ENCODE data around the gene RAB27A. TPM values are rescaled to one million over a fixed set of nuclear protein-coding genes. Genes with fewer than 3 reads are reported as not detected.
"Not testable (repeated sequence)": the region's sequence is repeated elsewhere in the genome, so short reads cannot be mapped to it uniquely, and the experiment has no call there.

RAB27A gene
- total RNA-seq, 1 donor from 2014 or later = 9.5 TPM

DNA sequence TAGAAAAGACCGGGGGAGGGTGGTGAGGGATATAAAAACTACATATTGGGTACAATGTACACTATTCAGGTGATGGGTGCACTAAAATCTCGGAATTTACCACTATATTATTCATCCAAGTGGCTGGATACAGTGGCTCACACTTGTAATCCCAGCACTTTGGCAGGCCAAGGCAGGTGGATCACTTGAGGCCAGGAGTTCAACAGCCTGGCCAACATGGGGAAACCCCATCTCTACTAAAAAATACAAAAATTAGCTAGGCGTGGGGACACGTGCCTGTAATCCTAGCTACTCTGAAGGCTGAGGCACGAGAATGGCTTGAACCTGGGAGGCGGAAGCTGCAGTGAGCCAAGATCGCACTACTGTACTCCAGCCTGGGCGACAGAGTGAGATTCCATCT, 37.4 kb downstream of the RAB27A start:
- DNase-seq (ENCODE audit: low read depth in 2 of 2) = not testable (repeated sequence)

DNA sequence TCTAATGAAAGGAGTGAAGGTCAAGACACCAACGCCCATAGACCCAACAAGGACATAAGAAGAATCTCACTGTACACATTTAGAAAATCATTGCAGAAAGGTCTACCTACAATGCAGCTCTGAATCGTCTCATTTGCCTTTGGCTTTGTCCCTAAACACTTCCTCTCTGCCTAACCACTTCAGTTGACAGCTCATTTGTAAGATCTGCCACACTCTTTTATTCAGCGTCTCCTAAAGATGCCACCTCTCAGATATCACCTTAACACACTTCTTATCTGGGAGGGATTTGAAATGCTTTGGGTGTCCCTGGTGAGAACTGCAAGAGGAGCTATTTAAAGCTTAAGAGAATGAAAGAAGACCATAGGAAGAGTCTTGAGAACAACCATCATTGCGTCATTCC, 38.7 kb downstream of the RAB27A start:
- DNase-seq (ENCODE audit: low read depth in 2 of 2) = no peak

DNA sequence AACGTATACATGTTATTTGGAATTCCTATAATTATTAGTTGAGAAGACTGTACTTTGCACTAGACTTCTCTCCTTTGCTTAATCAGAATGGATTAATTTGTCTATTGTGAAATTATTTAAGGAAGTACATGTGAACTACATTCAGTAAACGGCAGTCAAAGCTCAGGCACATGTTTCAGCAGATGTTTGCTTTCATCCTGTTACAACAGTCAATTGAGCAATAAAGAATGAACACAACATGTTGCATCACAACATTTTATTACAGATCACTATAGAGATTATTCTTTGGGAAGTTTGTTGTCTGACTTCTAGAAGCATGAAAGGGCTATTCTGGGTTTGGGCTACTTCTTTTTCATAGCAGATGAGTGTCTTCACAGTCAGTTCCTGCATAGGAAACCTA, 39.2 kb downstream of the RAB27A start:
- DNase-seq (ENCODE audit: low read depth in 2 of 2) = no peak

DNA sequence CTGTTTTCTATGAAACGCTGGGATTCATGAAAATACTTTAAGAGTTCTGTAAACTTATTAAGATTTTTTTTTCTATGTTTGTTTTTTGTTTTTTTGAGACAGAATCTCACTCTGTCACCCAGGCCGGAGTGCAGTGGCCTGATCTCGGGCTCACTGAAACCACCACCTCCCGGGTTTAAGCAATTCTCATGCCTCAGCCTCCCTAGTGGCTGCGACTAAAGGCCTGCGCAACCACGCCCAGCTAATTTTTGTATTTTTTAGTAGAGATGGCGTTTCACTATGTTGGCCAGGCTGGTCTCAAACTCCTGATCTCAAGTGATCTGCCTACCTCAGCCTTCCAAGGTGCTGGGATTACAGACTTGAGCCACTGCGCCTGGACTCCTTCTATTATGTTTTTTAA, 39.7 kb downstream of the RAB27A start:
- DNase-seq (ENCODE audit: low read depth in 2 of 2) = not testable (repeated sequence)

DNA sequence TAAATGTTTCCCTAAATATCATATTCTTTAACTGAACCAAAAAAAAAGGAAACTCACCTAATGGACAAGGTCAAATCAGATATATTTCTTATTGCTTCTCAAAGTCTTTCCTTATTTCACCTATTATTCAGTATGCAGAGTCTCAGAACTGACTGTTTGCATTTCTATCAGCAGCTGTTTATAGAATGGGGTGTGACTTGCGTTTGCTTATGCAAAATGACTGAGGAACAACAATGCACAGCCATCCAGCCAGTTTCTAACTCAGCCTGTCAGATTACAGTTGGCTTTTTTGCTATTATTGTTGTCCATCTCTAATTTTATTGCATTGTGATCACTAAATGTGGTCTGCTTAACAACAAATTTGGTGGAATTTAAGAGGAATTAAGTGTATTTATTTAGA, 40.7 kb downstream of the RAB27A start:
- no peak for DNase-seq (ENCODE audit: low read depth in 2 of 2)

DNA sequence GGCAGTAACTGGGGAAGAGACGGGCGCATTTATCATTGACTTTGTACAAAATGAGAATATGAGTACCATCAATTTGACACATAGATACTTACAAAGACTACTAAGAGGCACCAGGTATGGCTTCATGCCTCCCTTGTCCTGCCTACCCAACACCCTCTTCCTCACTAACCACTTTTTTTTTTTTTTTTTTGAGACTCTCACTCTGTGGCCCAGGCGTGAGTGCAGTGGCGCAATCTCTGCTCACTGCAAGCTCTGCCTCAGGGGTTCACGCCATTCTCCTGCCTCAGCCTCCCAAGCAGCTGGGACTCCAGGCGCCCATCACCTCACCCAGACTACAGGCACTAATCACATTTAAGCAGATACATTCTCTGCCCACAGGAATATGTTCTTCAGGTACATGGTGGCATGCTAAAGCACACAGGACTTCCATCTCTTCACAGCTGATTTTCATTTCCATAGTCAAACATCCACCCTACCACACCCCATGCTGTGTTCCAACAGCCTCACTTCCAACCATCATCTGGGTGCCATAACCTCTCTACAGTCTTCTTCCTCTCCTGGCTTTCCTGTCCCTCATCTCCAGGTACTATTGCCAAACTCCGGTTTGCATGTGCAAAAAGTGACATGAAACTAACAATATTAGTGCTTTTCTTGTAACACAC, 41.7 kb downstream of the RAB27A start:
- no peak for DNase-seq (ENCODE audit: low read depth in 2 of 2)

DNA sequence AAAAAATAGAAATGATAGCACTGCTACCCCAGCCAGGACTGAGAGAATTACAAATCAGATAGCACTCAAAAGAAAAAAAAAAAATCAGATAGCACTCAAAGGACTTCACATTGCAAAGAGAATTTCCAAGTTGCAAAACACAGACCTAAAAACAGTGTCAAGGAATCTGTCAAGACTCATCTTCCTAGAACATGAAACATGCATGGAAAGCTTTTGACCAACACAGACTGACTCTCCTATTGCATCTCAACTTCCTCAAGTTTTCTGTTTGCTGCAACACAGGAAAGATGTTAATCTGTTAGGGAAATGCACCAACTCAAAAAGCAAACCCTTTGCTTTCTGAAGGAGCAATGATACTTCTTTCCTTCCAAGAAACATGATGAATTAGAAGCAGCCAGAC, 42.3 kb downstream of the RAB27A start:
- no peak for DNase-seq (ENCODE audit: low read depth in 2 of 2)

DNA sequence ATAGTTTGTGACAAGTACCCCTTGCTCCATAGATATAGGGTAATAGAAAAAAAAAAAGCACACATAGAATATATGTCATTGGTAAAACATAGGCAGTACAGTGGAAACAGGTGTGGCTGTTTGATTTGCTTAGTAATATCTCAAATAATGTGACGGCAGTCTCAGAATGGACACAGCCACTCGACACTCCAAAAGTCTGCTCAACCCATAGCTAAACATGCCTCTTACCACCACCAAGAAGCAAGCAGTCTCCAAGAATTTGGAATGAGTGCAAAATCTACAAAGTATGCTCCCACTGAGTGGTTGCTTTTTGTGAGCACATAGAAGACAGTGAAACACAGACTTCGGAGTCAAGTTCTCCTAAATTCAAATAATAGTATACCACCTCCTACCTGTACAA, 43.0 kb downstream of the RAB27A start:
- DNase-seq (ENCODE audit: low read depth in 2 of 2) = no peak

DNA sequence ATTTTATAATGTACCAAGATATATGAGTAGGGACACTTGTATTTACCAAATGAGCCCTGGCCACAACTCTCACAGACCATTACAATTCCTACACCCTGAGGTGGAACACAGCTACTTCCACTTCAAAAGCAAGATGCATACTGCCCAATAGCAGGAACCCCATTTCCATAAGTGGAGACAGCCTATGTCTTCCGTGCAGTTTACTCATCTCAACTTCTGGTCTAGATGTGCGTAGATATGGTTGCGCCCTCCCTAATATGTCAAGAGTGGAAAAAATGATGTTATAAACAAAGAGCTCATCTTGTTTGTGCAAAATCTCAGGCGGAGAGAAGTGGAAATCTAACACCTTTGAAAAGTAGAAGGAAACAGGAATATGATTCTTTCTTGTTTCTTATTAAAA, 44.6 kb downstream of the RAB27A start:
- no peak for DNase-seq (ENCODE audit: low read depth in 2 of 2)

DNA sequence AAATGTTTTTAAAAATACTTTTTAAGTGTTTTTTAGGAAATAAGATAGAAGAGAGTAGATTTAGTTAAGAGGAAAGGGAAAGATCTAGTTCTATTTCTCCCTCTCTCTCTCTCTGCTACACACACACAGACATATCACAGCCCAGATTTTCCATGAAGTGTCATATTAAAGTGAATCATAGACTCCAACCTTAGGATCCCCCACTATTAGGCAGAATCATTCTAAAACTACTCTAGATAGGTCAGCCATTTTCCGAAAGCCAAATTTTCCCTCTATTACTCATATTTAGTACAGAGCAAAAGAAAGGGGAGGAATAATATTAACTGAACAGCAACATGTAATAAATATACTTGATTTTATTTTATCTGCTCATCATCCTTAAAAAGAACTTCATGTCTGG, 47.7 kb downstream of the RAB27A start:
- peak in 1 of 2 donors; percentile 36 for DNase-seq (ENCODE audit: low read depth in 2 of 2)

DNA sequence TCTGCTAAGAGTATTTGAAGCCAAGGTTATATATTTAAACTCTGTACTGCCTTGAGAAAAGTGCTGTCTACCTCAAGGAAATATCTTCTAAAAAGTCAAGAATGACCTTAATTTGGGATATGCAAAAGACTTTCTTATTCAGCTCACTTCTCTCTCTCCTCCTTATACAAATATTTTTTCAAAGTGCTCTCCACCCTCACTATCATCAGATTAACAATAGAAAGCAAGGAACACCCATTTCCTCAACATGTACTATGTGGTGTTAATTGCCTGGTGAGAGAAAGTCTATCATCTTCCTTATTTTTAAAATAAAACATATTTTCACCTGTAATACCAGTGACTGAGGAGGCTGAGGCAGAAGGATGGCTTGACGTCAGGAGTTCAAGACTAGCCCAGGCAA, 48.4 kb downstream of the RAB27A start:
- DNase-seq (ENCODE audit: low read depth in 2 of 2) = no peak

DNA sequence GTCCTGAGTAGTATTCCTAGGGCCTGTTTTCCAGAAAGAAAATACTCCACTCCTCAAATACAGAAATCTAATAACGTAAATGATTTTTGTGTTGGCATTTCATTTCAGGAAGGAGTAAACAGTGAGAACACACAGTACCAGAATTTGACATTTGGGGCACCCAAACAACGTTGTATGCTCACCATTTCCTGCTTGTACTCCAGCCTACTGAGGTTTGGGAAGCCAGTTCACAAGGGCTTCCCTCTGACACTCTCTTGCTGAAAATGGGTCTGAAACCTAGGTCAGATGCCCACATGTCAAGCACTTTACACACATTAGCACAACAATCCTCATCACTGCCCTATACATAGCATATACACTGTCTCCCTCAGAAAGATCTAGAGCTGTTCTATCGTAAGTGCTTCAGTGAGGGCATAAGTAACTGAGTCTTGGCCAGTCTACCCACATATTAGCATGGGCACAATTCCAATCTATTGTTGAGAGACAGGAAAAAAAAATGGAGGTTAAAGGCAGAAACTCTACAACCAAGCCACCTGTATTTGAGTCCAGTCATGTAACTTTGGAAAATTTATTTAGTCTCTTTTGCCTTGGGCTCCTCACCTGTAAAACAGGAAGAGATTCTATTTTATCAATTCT, 49.4 kb downstream of the RAB27A start:
- peak; percentile 50 to 51 for DNase-seq (ENCODE audit: low read depth in 2 of 2)

DNA sequence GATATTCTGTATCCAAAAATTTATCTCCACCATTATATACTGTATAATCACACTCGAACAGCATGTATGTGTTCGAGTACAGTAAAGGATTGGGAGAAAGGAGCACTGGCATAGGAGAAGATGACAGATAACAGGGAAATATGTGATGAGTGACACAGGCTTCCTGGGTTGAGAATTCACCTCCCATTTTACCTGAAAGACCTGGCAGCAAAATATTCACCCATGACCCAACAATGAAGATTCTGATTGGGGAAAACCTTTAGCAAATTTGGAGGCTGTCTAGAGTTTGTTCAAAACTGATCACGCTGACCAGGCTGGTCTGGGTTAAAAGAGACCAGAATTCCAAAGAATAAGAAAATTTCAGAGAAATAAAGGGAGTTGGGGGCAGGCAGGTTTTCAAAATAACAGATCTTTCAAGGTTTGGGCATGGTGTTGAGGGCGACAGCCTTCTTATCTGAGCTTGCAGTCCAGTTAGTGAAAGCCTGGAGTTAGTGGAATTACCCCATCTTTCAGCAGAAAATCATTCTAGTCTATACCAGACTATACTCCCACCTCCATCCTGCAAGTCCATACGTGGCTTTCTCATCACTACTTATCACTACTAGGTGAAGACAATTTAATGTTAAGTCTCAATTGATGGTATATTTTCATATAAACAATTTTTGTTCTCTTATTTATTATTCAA, 50.0 kb downstream of the RAB27A start:
- no peak for DNase-seq (ENCODE audit: low read depth in 2 of 2)

DNA sequence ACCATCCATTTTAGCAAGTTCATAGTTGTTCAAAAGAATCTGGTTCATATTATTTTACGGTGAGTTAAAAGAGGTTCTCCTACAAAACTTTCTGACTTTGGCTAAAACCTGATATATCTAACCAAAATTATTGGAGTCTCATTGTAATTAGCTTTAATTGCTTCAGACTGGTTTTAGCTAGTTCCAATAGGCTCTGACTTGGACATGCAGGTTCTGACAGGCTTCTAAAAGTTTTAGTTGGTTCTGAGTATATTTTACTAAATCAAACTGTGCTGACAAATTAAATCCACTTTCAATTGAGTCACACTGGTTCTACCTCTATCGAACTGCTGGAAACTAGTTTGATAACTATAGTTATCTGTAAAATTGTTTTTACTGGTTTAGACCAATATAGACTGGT, 50.7 kb downstream of the RAB27A start:
- DNase-seq (ENCODE audit: low read depth in 2 of 2) = no peak

DNA sequence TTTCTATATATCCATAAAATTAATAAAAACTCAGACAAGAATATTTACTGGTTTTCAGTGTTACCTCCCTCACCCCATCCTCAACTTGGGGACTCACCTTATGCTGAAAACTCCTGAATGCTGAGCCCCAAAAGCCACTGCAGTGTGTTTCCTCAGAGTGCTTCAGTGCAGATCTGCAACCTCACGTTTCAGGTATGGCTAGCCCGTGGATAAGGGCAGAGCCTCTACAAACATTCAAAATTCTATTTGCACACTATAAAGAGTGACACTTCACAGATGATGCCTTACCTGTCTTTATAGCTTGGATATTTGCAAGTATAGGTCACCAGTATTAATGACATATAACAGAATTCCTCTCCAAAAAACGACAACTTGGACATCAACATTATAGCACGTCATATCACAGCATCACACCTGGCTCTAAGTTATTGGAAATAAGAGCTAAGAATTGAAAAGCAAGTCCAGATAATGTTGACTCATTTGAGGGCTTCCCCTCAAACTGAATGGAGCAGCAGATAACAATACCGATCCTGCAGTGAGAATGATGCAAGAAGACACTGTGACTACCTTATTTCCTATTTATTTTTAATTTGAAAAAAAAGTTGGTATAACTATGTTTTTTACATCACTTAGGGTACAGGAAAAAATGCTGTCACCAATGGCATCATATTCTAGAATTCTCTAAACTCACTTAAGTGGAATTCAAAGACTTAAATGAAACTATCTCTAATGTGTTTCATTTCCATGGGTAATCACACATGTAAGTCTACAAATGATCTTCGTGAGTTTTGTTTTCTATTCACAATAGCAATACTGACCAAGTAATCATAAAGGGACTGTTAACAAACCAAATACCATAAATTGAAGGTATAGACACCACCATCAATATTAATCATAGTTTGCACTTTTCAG, 52.1 kb downstream of the RAB27A start:
- peak in 1 of 2 donors; percentile 15 for DNase-seq (ENCODE audit: low read depth in 2 of 2)

DNA sequence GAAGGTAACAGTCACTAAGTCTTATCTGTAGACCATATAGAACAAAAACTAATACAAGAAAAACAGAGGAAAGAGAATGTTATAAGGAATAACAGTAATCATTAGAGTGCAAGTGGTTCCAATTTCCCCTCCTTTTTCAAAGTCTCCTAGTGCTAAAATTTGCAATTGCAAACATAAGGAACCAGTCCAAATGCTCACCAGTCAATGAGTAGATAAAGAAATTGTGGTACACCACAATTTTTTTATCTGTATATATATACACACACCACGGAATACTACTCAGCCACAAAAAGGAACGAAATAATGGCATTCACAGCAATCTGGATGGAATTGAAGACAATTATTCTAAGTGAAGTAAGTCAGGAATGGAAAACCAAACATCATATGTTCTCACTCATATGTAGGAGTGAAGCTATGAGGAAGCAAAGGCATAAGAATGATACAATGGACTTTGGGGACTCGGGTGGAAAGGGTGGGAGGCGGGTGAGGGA, 54.0 kb downstream of the RAB27A start:
- DNase-seq (ENCODE audit: low read depth in 2 of 2) = no peak

DNA sequence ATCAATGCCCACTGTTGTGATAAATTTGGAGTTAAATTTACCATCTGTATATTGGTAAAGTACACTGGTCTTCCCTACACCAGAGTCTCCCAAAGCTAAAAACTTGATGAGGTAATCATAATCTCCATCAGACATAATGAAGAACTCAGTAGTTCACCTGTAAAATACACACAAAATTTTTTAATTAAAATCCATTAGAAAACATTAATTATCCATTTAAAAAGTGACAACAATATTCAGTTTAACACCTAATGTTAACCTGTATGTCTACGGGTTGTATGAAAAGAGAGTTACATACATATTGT, 54.9 kb downstream of the RAB27A start:
- no peak for DNase-seq (ENCODE audit: low read depth in 2 of 2)

DNA sequence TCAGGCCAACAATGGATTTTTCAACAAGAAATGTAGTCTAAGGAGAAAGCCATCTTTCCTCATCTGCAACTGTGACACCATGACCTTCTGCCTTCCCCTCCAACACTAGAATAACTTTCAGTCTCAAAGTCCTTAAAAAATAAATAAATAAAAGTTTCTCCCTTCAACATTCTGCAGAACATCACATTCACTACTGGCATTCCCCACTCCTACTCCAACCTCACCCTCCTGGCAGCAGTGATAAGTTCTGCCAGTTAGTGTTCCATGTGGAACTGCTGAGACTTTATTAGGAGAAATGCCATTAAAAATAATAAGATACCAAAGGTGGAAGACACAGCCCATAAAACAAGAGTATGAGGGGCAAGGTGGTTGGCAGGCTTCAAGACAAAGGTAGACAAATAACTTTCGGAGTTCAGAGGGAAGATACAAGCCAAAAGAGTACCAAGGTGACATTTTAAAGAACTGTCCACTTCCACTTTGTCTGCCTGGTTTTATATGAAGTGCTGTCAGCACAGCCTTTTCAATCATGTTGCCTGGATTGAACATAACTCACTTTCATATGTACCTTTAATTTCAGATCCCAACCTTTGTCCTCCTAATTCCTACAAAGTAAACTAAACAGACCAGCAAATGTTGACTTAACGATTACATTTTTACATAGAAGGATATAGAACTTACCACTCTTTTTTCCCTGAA, 55.4 kb downstream of the RAB27A start:
- DNase-seq (ENCODE audit: low read depth in 2 of 2) = no peak

DNA sequence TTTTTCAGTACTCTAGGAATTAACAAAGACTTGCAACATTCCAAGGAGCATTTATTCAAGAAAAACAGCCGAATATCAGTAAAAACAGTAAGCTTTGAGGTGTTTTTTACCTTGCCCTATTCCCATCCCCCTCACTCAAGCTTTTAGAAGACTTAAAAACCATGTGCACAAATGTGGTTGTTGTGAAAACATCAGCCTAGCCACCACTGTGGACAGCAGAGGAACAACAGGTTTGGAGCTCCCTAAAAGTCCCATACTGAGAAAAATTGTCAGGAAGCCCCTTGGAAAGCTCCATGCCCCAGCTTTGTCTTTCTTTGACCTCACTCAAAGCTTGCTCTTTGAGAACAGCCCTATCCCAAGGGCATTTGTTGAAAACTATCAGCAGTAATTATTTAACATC, 58.2 kb downstream of the RAB27A start:
- DNase-seq (ENCODE audit: low read depth in 2 of 2) = no peak

DNA sequence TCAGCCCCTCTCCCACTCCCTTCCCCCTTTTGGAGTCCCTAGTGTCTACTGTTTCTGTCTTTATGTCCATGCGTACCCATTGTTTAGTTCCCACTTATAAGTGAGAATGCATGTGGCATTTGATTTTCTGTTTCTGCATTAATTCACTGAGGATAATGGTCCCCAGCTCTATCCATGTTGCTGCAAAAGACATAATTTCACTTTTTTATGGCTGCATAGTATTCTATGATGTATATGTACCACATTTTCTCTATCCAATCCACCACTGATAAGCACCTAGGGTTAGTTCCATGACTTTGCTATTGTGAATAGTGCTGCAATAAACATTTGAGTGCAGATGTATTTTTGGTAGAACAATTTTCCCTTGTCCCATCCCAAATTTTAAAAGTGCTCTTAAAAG, 58.7 kb downstream of the RAB27A start:
- DNase-seq (ENCODE audit: low read depth in 2 of 2) = no peak

DNA sequence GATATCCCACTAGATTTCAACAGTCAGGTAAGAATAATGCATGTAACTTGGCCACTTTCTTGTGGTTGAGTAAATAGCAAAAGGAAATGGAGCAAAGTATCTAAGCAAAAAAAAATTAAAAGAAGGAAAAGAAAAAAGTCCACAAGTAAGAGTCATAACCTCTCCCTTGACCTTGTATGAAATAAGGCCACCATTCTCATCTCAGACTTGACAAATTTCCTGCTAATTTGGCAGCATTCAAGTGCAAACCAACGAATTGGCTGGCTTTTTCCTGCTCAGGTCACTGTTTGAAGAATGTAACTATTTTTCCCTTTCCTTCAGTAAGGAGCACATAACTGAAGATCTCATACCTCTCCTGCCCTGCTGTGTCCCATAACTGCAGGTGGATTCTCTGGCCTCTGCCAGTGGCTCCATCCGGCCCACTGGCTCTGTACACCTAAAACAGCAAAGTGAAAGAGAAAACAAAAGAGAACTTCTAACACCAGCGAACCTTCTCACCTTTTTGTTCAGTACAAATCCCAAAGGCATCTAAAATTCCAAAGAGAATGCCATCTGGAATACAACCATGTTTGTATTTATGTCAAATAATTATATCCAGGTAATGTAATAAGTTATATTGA, 59.5 kb downstream of the RAB27A start:
- peak; percentile 40 to 77 for DNase-seq (ENCODE audit: low read depth in 2 of 2)

Measured in lung microvascular endothelial cell (primary cell).